Stimulated activated CD4-positive, alpha-beta T cell treated with anti-CD3 and anti-CD28 coated beads, Interleukin-2, amount 100 ng/mL, for 48 hours (primary cell): ENCODE measurements around the gene WIPF3.
"Not testable (repeated sequence)": the region's sequence is repeated elsewhere in the genome, so short reads cannot be mapped to it uniquely, and the experiment has no call there.

Experiments used
- DNase-seq, 2 donors: peaks; one replicate each; pipeline ENCODE4 v3.0.0-alpha.2; 2020

Gene WIPF3

GRCh38 chr7:29958667-29959358, 152.5 kb downstream of the WIPF3 start:
- no peak for DNase-seq

- DNase-seq, result not testable (repeated sequence)
These were observed 155.3 kb downstream of the WIPF3 start for GRCh38 chr7:29961611-29962010.

- no peak for DNase-seq
These were observed 155.7 kb downstream of the WIPF3 start for GRCh38 chr7:29962035-29962434.

- DNase-seq, result no peak
These were observed 158.7 kb downstream of the WIPF3 start for GRCh38 chr7:29965030-29965429.
